HUDEP-2 (cell line): Measurements from ENCODE around the gene GSC.
"Not testable (repeated sequence)": the region's sequence is repeated elsewhere in the genome, so short reads cannot be mapped to it uniquely, and the experiment has no call there.

Source experiments
- DNase-seq, 76 experiments: peaks; one replicate each; lab custom pipeline; 2025; ENCODE audit not compliant: unreplicated experiment in 76 of 76; lab: John Stamatoyannopoulos, UW

GSC gene

GRCh38 chr14:94769391-94770250 is at the start of gene GSC:
TSS of gene GSC (minus strand) at chr14:94770113. CDS start at chr14:94770015, 98 bp downstream.
- no peak for DNase-seq

- no peak for DNase-seq
These were observed 49.6 kb upstream of the GSC start for GRCh38 chr14:94819531-94819930.

DNA sequence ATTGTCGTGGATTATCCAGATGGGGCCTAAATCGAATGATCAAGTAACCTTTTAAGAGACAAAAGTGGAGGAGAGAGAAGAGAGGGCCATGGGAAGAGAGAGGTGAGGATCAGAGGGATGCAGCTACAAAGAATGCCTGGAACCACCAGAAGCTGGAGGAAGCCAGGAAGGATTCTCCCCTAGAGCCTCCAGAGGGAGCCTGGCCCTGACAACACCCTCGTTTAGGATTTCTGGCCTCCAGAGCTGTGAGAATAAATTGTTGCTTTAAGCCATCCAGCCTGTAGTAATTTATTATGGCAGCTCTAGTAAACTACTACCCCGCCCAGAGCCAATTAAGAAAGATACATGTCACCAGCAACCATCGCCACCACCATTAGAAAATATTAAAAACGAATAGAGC is 46.2 kb upstream of the GSC start:
- DNase-seq = no peak

GRCh38 chr14:94805680-94806288 is 35.9 kb upstream of the GSC start:
- DNase-seq = no peak

DNA sequence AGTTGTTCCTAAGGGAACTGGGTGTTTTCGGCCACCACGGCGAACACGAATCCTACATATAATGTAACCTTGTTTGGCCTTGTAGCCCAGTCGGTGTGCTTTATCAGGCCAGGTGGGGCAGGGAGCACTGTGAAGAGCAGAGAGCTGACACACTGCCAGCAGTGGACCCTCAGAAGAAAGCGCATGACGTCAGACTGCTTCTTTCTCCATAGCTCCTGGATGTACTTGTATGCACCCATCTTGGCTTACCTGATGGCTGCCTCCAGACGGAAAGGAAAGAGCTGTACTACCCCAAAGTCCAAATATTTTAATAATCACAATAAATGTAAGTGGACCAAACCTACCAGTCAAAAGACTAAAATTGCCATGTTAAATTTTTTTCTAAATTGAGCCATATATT is 31.3 kb upstream of the GSC start:
- no peak for DNase-seq

DNA sequence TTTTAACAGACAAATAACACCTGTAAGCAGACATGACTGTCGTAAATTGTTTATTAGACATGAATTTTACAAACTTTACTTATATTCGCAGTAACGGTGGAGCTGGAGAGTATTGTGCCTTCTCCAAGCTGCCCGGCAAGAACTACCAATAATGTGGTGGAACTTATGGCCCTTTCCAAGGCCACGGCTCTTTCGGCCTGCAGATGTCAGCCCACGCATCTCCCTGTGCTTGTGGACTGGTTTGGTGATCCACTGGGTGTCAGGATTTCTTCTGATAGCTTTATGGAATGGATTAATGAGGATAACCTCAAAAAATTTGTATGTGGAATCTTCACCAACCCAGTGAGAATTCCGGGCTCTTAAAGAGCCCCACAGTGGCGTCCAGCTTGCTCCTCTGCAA is 30.9 kb upstream of the GSC start:
- not testable (repeated sequence) for DNase-seq

DNA sequence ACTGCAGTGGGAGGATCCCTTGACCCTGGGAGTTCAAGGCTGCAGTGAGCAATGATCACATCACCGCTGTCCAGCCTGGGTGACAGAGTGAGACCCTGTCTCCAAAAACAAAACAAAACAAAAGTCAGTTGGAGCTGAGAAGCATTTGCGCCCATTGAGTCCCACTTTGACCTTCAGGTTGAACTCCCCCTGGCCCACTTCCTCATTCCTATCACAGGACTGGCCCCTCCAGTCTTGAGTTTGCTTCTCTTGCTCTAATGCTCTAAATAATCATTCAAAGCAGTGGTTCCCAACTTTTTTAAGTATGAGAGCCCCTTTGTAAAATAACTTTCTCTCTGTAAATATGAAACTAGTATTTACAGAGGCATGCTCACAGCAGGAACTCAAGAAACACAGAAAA is 28.0 kb upstream of the GSC start:
- DNase-seq = no peak

DNA sequence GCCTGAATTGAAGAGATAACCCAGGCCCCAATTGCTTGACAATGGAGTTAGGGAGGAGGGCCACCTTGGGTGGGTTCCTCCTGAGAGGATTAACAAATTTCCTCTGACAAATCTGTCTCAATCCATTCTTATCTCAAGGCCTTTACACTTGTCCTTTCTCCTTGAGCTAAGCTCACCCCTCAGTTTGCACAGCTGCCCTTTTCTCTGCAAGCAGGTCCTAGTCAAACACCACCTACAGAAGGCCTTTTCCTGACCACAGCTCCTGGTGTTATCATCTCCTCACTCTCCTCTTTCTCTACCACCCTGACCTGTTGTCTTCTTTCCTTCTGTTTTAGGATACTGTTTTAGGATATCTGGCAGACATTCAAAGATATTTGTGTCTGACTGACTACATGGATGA is 26.4 kb upstream of the GSC start:
- no peak for DNase-seq

DNA sequence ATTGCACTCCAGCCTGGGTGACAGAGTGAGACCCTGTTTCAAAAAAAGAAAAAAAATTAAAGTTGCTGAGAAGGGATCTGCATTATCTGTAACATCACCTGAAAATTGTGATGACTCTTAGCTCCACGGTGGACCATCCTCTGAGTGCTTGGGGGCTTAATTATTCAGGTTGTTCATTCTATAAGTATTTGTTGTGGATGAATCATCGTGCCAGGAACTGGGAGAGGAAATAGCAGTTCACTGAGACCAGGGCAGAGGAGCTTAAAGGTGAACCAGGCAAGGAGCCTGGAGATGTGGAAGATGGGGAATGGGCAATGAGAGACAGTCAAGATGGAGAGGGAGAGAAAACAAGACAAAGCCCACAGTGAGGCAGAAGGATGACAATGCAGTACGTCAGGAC is 25.5 kb upstream of the GSC start:
- no peak for DNase-seq

- DNase-seq = no peak
These were observed 24.0 kb upstream of the GSC start for GRCh38 chr14:94793901-94794300.

DNA sequence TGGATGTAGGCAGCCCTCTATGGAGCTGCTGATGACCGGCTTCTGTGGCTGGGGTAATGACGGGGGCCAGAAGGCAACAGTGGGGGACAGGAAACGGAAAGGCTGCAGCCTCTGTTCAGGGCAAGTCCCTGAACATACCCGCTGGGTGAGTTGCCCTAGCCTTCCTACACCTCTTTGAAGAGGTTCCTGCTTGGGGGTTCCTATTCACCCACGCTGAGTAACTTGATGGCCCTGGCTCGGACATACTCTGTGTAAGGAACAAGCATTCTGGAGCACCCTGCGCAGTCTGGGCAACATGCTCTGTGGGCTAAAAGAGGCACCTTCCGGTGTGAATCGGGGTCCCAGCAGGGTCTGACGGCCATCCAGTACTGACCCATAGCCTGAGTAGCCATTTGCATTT is 17.7 kb upstream of the GSC start:
- DNase-seq = no peak

DNA sequence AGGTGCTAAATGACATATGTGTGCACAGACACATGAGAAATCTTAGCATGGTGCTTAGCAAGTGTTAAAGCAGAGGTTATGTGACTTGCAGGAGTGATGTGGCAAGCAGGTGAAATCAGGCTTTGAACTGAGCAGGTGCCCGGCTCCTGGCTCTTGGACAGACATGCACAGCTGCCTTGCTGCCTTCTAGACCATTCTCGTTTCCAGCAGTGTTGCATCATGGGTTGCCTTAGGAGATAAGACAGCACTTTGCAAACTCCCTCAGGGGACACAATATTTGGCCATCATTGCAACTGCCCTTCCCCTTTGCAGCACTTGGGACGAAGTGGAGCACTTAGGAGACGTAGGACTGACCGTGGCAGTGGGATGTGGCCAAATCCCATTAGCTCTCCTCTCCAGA is 17.2 kb upstream of the GSC start:
- no peak for DNase-seq

DNA sequence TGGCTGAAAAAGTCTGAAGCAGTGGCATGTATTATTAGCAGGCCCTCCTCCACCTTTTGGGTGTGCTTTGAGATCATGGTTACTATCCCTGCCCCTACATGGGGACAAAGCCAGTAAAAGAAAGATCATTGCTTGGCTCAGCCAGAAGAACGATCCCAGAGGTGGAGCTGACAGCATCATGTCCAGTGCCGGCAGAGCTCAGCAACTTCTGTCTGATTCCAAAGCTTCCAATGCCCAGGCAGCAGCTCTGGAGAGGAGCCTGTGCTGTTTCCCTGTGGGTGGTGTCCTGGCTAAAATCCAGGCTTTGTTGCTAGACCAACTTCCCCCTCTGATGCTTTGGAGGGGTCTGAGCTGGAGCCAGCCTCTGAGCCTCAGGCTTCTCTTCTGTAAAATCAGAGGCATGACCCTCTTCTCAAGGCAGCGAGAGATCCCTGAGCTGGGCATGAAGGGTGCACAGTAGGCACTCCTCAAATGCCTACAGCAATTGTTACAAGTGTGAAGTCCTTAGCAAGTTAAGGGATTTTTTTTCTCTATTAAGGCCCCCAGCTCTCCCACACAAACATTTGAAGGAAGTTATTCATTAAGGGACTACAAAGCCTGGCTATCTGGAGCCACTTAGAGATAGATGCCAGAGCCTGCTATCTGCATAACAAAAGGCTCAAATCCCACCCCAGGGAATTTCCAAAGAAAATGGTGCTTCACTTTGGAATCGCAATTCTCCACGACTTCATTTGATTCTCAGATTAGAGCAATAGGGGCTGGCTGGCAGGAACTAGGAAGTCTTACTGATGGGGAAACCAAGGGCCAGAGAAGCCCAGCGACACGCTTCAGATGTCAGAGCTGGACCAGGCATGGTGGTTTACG is 10.9 kb upstream of the GSC start:
- DNase-seq = no peak

DNA sequence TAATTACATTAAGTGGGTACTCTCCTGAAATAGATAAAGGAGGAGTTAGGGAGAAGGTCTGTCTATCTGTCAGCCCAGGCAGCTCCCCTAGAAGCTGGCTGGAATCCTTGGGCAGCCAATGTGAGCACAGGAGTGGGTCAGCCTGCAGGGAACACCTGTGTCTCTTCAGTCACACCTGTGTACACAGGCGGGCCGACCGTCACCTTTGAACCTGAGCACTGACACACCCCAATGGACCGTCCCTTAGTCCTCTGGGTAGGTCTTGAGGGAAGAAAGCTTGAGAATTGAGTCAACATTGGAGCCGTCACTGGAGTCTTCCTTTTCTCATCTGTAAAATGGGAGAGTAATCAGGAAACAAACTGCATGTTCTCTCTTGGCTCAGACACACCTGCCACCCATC is 9.8 kb upstream of the GSC start:
- DNase-seq = no peak

DNA sequence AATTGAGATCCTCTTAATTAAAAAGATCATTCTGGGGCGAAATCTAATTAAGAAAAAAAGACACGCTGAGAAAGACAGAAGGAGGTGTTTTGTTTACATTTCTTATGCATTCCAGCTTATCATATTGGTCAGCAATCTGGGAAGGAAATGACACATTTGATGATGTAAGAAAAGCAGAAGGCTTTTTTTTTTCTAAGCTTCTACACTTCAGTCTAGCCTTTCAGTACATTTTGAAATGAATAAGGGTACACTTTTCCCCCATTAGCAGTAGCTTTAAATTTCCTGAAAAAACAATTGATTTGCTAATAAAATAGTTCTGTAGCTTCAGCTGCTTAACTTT is 5.9 kb upstream of the GSC start:
- no peak for DNase-seq

GRCh38 chr14:94775091-94775870 is 5.4 kb upstream of the GSC start:
- no peak for DNase-seq

GRCh38 chr14:94774344-94775090 is 4.6 kb upstream of the GSC start:
- DNase-seq = no peak

DNA sequence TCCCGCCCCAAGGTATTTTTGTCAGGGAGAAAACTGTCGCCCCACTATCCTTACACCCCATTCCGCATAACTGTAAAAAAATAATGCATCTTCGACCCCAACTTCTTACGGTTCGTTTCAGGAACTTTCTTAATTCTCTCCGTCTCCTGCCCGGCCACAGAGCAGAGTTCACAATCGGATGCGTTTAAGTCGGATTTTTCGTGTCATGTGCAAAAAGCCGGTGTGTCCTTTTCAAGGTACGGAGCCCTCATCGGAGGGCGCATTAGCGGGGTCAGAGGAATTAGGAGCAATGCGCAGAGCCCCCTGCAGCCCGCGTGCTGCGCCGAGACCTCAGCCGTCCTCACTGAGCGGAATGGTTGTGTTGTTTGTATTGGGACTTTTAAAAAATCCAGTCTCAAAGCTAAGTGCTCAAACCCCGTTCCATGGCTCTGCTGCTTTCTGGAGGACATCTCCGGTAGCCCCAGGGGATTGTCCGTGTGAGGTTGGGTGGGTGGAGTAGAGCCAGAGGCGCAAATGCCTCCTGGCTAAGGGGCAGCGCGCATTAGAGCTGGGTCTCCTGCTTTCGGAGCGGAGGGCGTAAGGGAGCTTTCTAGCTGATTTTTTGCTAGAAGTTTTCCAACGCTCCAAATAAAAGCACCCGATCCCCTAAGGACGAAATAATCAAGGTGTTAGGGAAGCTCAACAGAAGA is 3.9 kb upstream of the GSC start:
- DNase-seq = no peak

GRCh38 chr14:94773061-94773648 is 3.2 kb upstream of the GSC start:
- no peak for DNase-seq
